Tongue (tissue), 2 donors: ENCODE results near the gene HHAT. TPM values are rescaled to one million over a fixed set of nuclear protein-coding genes. Genes with fewer than 3 reads are reported as not detected.
A peak's percentile ranks its signal among the peaks of the same experiment; 100 is the strongest.

Experiments used
- DNase-seq: peaks from one replicate; pipeline ENCODE4 v3.0.0-alpha.2; 2015
- total RNA-seq: library from RNA; depleted of rRNA; stranded (reverse); fragments of >200 nt; gene quantifications from one replicate; pipeline ENCODE4 v1.2.3, GENCODE V29; 2014

Gene HHAT
- total RNA-seq, 1 donor from 2014 or later: 8.3 TPM

DNA sequence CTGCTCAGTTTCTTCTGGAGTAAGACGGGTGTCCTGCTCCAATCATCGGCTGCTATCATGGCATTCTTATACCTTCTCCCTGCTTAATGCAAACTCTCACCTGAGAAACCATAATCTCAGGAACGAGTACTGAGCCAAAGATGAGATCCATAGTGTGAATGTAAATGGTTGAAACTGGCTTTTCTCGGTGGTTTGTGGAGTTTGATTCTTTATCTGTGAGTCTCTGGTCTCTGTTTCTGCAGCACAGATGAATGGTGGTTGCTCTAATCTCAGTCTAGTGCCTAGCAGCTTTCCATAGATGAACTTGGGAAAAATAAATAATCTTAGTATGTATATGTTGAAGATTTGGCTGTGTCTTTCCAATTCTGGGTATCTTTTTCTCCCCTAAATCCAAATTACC lies 274.4 kb downstream of the HHAT start:
- DNase-seq: no peak

GRCh38 chr1:210605099-210605498 lies 276.4 kb downstream of the HHAT start:
- no peak for DNase-seq

GRCh38 chr1:210607361-210607760 lies 278.7 kb downstream of the HHAT start:
- DNase-seq: no peak

GRCh38 chr1:210608767-210609166 lies 280.1 kb downstream of the HHAT start:
- no peak for DNase-seq

GRCh38 chr1:210616356-210616755 lies 287.7 kb downstream of the HHAT start:
- no peak for DNase-seq

GRCh38 chr1:210617293-210617692 lies 288.6 kb downstream of the HHAT start:
- no peak for DNase-seq

GRCh38 chr1:210618369-210618768 lies 289.7 kb downstream of the HHAT start:
- peak; percentile 63 for DNase-seq

DNA sequence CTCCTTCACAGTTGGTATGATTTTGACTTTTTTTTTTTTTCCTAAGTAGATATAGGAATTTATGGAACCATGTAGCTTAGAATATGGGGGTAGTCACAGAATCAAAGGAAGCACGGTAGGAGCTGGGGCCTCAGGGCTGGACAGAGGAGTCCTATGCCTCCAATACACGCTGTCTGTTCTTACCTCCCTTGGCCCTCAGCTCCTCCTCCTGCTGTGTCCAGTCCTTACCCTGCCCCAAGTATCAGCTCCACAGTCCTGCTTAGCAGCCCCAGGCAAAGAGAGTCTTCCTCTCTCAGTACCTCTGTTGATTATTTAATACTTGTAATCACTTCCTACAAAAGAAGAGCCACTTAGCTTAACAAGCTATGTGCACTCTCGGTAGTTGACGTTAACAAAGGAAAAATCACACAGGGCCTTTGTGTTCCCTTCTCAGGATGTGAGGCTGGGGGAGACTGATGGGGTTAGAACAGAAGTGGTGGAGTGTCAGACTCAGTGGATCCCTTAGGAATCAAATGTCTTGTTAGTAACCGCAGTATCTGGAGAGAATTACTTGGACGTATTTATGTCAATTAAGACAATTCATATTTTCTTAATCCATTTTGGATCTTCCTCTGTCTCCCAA lies 292.3 kb downstream of the HHAT start:
- DNase-seq: no peak

DNA sequence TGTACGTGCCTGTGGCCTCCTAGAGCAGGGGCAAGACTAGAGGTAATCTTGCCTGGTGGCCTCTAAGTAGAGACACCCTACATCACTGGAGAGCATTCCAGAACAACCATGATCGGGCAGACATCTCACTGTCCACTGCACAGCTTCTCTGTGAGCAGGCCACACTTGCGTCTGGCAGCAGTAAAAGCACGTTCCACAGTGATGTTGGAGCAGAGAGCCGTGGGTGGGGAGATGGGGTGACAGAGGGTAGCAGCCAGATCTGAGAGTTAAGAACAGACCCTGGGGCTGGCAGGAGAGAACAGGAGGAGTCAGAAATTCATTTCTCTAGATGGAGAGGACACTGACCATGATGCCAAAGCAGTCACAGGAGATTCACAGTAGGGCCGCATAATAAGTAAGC lies 293.0 kb downstream of the HHAT start:
- DNase-seq: no peak

GRCh38 chr1:210624722-210625121 lies 296.0 kb downstream of the HHAT start:
- peak; percentile 86 for DNase-seq

DNA sequence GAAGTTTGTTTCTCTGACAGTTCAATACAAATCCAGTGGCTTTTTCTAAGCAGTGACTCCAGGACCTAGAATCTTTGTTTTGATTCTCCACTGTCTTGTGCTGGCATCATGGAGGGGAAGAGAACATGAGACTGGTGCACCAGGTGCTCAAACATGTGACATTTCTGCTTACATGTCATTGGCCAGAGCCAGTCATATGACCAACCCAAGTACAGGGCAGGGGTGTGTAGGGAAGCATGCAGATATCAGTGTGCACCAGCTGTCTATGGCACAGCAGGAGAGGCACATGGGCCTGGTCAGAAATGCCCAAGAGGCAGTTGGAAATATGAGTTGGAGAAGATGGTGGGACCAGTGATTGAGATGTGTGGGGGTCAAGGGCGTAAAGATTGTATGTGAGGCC lies 297.0 kb downstream of the HHAT start:
- DNase-seq: no peak

DNA sequence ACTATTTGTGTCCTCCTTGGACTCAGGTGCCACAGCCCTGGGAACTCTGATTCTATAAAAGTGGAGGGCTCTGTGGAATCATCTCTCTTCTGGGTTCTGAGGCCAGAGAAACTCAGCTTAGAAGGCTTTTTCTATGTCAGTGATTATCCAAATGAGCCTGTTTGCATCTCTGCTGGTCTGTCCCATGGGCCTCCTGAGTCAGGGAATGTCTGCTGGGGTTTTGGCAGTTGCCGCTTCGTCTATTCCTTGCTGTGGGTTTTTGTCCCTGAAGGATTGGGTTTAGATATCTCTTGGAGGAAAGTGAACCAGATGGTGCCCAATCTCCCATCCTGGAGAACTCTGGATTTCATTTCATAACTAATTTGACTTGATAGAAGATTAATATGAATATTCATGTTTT lies 297.6 kb downstream of the HHAT start:
- no peak for DNase-seq

GRCh38 chr1:210627755-210628154 lies 299.1 kb downstream of the HHAT start:
- no peak for DNase-seq

DNA sequence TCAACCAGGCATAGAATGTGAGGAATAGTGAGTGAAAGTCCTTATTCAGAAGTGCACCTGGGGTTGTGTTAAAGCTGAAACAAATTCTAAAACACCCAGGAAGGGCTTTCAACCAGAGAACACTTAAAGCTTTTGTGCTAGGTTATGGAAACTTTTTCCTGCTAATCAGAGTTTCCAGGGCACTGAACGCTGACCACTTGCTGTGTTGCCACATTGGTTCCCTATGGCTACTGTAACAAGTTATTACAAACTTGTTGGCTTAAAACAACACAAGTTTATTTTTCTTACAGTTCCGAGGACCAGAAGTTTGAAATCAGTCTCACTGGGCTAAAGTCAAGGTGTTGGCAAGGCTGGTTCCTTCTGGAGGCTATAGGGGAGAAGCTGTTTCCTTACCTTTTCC lies 300.6 kb downstream of the HHAT start:
- DNase-seq: no peak

DNA sequence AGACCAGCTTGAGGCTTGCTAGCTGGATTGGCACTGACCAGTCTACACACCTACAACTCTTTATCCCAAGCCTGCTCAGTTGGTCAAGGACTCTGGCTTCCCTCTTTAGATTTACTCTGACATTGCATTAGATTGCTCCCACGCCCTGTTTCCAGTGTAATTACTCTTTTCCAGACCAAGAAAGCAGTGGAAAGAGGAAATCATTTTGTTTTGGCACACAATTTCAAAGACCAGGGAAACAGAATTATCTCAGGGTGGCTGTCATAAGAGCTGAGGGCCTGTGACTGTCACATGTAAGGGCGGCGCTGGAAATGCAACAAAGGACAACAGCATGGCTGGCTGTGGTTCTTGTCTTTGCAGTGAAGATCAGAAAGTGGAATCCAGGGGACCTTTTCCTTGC lies 302.7 kb downstream of the HHAT start:
- DNase-seq: no peak

- no peak for DNase-seq
Observed at GRCh38 chr1:210633140-210633539, 304.4 kb downstream of the HHAT start.

- DNase-seq: no peak
Observed at GRCh38 chr1:210633636-210634035, 304.9 kb downstream of the HHAT start.

- DNase-seq: no peak
Observed at GRCh38 chr1:210635108-210635507, 306.4 kb downstream of the HHAT start.

GRCh38 chr1:210641582-210641981 lies 312.9 kb downstream of the HHAT start:
- DNase-seq: no peak

DNA sequence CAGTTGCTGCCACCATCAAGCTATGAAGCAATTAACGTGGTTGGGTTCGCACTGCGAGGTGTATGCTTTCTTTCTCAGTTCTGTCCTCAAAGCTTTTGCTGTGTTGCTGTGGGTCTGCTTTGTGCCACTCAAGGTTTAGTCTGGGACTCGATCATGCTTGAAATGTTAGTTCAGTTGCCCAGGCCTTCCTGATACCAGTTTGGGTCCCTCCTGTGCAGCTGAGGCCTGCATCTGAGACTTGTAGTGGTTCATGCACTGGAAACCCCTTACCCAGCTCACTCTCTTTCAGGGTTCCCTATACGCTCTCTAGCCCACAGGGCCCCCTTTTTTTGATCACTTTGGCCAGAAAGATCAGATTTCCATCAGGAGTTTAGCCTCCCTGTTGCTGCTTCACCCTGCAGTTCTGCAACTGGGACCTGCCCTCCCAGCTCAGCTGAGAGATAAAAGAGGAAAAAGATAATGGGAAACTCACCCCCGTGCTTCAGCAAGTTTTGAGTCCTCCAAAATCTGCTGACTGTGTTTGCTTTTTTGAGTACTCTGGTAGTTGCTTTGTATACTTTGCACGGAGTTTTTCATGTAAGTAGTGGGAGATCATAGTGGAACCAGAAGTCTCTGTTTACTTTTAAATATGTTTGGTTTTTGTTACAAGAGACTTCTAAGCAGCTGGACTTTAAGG lies 317.0 kb downstream of the HHAT start:
- peak; percentile 21 for DNase-seq

DNA sequence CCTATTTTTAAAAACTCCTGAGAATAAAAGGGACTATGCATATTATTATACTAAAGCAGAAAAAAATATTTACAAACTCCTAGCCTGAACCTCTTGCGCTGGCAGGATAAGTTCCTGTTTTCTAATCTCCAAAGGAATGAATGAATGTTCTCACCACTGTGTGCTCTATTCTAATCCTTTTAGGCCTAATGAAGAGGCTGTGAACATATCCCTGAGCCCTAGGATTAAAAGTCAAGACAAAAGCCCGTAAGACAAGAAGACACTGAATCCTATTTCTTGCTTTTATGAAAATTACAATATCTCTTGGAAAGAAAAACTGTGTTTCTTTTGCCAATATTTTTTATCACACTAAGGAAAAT lies 317.5 kb downstream of the HHAT start:
- peak; percentile 28 for DNase-seq

DNA sequence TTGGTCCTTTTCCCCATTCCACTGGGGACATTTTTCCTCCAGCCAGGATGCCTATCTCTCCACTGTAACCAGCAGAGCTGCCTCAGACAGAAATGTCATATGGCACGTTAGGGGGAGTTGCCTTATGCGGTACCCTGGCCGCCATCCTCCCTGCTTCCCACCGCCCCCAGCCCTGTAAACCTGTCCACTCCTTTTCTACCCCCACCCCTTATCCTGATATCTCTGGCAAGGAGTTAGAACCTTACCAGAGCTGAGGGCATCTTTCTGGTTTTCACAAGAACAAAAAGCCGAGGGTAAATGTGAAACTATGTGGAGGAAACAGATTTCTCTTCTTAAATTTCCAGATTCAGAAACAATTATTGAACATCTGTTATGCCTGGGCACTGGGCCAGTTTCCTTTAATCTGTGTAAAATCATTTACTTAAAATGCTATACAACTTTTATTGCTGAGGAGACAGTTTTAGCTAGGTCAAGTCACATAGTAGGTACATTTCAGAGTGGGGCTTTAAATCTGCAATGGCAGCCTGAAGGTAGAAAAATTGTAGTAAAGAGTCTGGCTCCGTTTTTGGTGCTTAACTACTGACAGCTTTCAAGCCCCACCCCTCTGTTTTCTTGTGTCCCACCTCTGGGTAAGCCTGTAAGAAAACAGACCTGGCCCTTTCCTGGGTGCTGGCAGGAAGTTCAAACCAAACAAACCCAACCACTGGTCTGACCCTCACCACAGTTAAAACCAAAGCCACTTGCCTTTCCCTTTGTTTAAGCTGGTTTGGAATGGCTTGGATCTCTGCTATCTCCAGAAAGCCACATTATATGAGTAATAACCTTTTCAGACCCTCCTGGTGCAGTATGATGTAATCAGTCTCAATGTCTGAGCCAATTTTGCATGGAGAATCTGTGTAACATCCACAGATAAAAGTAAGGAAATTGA lies 319.0 kb downstream of the HHAT start:
- DNase-seq: peak; percentile 59

- DNase-seq: no peak
Observed at GRCh38 chr1:210648588-210649269, 320.0 kb downstream of the HHAT start.
